Neutrophil (primary cell): ENCODE data around the gene AXL.
"Not testable (repeated sequence)": the region's sequence is repeated elsewhere in the genome, so short reads cannot be mapped to it uniquely, and the experiment has no call there.

Source experiments
- H3K27ac ChIP-seq: fragments of 200-600 bp; sonication (generic); 2 replicates; pipeline ENCODE4 v1.5.1; 2016; ENCODE audit warnings: mild to moderate bottlenecking, moderate library complexity
- H3K27me3 ChIP-seq: fragments of 200-600 bp; sonication (generic); 2 replicates; pipeline ENCODE4 v1.6.0; 2016; ENCODE audit warnings: mild to moderate bottlenecking
- H3K36me3 ChIP-seq: fragments of 200-600 bp; sonication (generic); 2 replicates; pipeline ENCODE4 v1.5.1; 2017
- H3K4me1 ChIP-seq, 2 experiments: fragments of 200-600 bp in 1 of 2; sonication (generic) in 1 of 2; 1 replicate in 1 of 2; 2 replicates in 1 of 2; pipeline versions ENCODE4 v1.5.1 to v1.6.1; 2013 to 2016; ENCODE audit warnings: low read depth in 1 of 2, low read length in 1 of 2, mild to moderate bottlenecking in 1 of 2, moderate library complexity in 1 of 2; ENCODE audit not compliant: control insufficient read depth in 1 of 2, insufficient read depth in 1 of 2
- H3K4me3 ChIP-seq, 2 experiments: fragments of 200-600 bp in 1 of 2; sonication (generic) in 1 of 2; 1 replicate in 1 of 2; 2 replicates in 1 of 2; pipeline ENCODE4 v1.5.1; 2013 to 2016; ENCODE audit warnings: low read depth in 1 of 2, low read length in 1 of 2, mild to moderate bottlenecking in 1 of 2, moderate library complexity in 1 of 2
- H3K9me3 ChIP-seq: fragments of 200-600 bp; sonication (generic); 2 replicates; pipeline ENCODE4 v1.5.1; 2016
- TF ChIP-seq, protein P1 (sequence below): fragments of 200-600 bp; sonication (generic); IDR thresholded peaks from 2 replicates; pipeline ENCODE4 v1.5.1; 2016; ENCODE audit warnings: antibody characterized with exemption

The AXL gene

DNA sequence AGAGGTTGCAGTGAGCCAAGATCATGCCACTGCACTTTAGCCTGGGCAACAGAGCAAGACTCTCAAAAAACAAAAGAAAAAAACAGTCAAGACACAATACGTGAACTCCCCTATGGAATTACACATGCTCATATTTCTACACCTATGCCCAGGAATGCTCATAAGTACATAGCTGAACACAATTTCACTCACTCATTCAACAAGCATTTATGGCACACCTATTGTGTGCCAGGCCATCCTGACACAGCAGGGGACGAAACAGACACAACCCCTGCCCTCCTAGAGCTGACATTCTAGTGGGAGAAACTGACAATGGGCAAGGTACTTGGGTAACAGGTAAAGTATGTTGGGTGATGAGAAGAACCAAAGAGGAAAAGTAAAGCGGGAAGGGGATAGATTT lies 9.5 kb downstream of the AXL start:
- Histone ChIP-seq H3K9me3 (no peaks in the 10 kb centered on the region), H3K27me3 (peaks cover 55% of the 10 kb centered on the region), H3K4me1 (no peaks in the 10 kb centered on the region), H3K36me3 (no peaks in the 10 kb centered on the region), H3K4me3 (no peak overlapping the region), H3K27ac (no peak overlapping the region)
- TF ChIP-seq, protein P1, sequence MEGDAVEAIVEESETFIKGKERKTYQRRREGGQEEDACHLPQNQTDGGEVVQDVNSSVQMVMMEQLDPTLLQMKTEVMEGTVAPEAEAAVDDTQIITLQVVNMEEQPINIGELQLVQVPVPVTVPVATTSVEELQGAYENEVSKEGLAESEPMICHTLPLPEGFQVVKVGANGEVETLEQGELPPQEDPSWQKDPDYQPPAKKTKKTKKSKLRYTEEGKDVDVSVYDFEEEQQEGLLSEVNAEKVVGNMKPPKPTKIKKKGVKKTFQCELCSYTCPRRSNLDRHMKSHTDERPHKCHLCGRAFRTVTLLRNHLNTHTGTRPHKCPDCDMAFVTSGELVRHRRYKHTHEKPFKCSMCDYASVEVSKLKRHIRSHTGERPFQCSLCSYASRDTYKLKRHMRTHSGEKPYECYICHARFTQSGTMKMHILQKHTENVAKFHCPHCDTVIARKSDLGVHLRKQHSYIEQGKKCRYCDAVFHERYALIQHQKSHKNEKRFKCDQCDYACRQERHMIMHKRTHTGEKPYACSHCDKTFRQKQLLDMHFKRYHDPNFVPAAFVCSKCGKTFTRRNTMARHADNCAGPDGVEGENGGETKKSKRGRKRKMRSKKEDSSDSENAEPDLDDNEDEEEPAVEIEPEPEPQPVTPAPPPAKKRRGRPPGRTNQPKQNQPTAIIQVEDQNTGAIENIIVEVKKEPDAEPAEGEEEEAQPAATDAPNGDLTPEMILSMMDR, result no peak

DNA sequence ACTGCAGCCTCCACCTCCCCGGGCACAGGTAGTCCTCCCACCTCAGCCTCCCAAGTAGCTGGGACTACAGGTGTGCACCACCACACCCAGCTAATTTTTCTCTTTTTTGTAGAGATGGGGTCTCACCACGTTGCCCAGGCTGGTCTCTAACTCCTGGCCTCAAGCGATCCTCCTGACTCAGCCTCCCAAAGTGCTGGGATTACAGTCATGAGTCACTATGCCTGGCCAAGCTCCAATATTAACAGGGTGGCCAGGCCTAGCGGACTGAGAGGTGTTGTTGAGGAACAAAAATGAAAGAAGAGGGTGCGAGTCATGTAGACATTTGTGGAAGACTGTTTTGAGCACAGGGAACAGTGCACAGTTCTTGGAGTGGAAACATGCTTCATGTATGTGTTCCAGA lies 10.3 kb downstream of the AXL start:
- H3K4me3 ChIP-seq, H3K9me3 ChIP-seq, H3K36me3 ChIP-seq, H3K4me1 ChIP-seq, H3K27ac ChIP-seq: not testable (repeated sequence)
- H3K27me3 ChIP-seq, result peaks cover 47% of the 10 kb centered on the region

DNA sequence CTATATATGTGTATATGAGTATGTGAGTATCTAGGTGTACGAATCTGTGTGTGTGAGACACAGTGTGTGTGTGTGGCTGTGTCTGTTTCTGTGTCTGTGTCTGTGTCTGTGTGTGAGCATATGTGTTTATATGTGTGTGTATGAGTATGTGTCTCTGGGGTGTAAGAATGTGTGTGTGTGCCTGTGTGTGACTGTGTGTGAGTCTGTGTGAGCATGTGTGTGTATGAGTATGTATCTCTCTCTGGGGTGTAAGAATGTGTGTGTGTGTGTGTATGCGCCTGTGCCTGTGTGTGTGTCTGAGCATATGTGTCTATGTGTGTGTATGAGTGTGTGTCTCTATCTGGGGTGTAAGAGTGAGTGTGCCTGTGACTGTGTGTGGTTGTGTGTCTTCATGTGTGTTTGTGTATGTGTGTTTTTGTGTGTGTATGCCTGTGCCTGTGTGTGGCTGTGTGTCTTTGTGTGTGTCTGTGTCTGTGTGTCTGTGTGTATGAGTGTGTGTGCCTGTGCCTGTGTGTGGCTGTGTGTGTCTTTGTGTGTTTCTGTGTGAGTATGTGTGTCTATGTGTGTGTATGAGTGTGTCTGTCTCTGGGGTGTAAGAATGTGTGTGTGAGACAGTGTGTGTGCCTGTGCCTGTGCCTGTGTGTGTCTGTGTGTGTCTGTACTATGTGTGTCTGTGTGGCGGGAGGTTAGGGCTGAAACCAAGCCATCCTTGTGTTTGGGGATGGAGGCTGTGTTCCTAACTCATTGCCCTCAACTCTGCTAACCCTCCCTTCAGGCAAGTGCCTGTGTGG lies 11.2 kb downstream of the AXL start:
- Histone ChIP-seq H3K27me3 (peaks cover 37% of the 10 kb centered on the region), H3K9me3 (no peaks in the 10 kb centered on the region), H3K4me3 (no peak overlapping the region), H3K36me3 (no peaks in the 10 kb centered on the region), H3K27ac (no peak overlapping the region), H3K4me1 (no peaks in the 10 kb centered on the region)
- TF ChIP-seq, protein P1, result no peak

DNA sequence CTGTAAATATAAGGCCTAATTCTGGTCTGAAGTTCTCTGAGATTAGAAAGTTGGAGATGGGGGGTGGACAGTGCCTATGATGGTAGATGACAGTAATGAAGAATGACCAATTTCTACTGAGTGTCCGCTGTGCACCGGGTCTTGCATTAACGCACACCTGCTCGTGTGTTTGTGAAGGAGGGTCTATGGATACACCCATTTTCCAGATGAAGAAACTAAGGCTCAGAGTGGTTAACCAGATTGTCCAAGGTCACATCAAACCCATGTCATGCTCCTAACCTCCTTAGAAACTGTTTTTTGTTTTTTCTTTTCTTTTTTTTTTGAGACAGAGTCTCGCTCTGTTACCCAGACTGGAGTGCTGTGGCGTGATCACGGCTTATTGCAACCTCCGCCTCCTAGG lies 13.7 kb downstream of the AXL start:
- no peak overlapping the region for H3K4me3 ChIP-seq
- no peak overlapping the region for H3K27ac ChIP-seq
- no peaks in the 10 kb centered on the region for H3K36me3 ChIP-seq
- H3K27me3 ChIP-seq, result peaks cover 13% of the 10 kb centered on the region
- no peaks in the 10 kb centered on the region for H3K4me1 ChIP-seq
- TF ChIP-seq, protein P1, result no peak
- no peaks in the 10 kb centered on the region for H3K9me3 ChIP-seq

DNA sequence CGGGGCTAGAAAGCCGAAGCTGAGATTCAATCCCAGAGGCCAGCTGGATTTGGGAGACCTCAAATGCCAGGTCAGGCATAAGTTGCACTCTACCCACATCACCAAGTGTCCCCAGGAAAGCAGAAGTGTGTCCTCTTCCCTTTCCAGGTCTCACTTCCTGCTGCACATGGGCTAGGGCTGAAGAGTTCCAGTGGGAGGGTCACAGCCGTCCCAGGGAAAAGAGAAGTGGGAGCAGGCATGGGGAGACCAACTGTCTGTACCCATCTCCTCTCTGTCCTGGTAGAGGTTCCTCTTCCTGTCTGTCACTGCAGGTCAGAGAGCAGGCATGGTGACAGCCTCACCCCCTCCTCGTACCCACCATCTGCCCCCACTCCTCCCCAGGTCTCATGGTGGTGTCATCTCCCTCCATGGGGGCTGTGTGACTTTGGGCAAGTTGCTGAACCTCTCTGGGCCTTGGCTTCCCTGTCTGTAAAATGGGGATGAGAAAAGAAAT lies 14.8 kb downstream of the AXL start:
- Histone ChIP-seq H3K9me3 (no peaks in the 10 kb centered on the region), H3K4me3 (no peak overlapping the region), H3K27ac (no peak overlapping the region), H3K27me3 (peaks cover 2% of the 10 kb centered on the region), H3K4me1 (no peaks in the 10 kb centered on the region), H3K36me3 (no peaks in the 10 kb centered on the region)
- TF ChIP-seq, protein P1, result no peak

DNA sequence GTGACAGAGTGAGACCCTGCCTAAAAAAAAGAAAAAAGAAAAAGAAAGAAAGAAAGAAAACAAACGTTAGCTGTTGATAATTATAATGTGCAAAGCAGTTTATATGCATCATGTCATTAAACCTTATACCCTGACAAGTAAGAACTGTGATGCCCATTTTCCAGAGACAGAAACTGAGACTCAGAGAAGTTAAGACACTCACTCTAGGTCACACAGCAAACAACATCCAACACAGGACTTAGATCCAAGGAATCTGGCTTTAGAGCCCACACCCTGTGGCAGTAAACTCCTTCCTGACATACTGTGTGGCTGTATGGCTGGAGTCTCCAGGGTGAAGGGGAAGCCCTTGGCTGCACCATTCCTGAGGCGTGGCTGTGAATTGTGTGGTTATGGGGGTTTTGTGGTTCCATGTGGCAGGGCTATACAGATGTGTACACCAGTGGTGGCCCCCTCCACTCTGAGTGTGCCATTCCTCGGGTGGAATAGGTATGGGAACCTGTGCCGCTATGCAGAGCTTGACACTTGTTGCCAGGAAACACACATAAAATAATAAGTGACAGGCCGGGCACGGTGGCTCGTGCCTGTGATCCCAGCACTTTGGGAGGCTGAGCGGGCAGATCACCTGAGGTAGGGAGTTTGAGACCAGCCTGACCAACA lies 15.6 kb downstream of the AXL start:
- no peaks in the 10 kb centered on the region for H3K27me3 ChIP-seq
- H3K36me3 ChIP-seq, result no peaks in the 10 kb centered on the region
- TF ChIP-seq, protein P1, result no peak
- H3K9me3 ChIP-seq, result no peaks in the 10 kb centered on the region
- H3K4me3 ChIP-seq, result no peak overlapping the region
- H3K4me1 ChIP-seq, result no peaks in the 10 kb centered on the region
- no peak overlapping the region for H3K27ac ChIP-seq
